HG03139 (cell line): Measurements from ENCODE around the gene NFE2.

Experiments
- ATAC-seq: cut with Tn5 transposase; IDR thresholded peaks from one replicate; pipeline ENCODE4 v1.9.1; 2021; ENCODE audit not compliant: unreplicated experiment

Gene NFE2

GRCh38 chr12:54306925-54307741, 6.3 kb upstream of the NFE2 start:
- no peak for ATAC-seq

- no peak for ATAC-seq
Measured at GRCh38 chr12:54304187-54304810, 3.5 kb upstream of the NFE2 start.

- ATAC-seq: no peak
Measured at GRCh38 chr12:54303640-54304039, 2.8 kb upstream of the NFE2 start.

- no peak for ATAC-seq
Measured at GRCh38 chr12:54301428-54302048, 723 bp upstream of the NFE2 start.

DNA sequence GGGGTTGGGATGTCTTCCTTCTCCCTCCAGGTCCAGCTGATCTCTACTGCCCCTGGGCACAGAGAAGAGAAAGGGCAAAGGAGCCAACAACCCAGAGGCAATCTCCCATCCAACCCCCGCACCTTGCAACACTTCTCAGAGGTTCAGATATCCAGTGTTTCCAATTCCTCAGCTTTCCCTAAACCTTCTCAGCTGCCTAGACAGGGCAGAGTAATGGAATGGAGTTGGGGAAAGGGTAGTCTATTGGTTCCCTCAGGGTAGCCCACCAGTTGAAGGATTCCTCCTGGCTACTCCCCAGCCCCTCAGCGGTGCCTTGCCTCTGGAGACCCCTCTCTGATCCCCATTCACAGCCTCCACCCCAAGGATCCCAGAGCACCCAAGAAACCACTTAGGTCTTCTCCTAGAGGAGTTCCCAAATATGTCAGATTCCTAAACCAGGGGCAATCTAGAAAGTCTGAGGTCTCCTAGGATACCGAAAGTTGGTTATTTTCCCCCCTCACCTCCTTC, 537 bp downstream of the NFE2 start:
- no peak for ATAC-seq

DNA sequence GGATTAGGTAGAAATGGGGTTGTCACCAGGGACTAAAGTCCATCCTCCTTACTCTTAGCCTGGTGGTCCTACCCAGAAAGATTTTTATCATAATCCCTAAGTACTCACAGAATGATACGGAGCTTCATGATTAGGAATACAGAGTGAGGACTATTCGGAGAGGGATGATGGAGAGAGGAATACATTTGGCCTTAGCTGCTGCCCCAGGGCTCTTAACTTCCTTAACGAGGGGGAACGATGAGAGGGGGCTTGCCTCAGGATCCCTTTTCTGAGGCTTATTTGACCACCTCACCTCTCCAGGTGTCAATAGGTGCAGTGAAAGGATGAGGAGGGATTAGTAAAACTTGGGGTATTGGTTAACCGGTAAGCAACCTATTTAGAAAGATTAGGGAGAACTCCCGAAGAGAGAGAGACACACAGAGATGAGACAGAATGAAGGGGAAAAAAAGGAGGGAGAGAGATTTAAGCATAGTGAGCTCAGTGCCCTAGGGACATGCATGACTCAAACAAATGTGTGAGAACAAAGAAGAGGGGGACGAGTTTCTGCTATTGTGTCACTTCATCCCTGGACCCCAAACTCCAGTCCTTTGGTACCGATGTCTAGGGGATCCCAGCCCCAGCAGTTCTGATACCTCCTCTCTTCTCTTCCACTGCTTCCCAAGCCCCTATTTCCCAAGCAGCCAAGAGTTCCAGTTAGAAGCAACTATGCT, 1.1 kb downstream of the NFE2 start:
- no peak for ATAC-seq

GRCh38 chr12:54298904-54299303, 1.9 kb downstream of the NFE2 start:
- ATAC-seq: no peak

DNA sequence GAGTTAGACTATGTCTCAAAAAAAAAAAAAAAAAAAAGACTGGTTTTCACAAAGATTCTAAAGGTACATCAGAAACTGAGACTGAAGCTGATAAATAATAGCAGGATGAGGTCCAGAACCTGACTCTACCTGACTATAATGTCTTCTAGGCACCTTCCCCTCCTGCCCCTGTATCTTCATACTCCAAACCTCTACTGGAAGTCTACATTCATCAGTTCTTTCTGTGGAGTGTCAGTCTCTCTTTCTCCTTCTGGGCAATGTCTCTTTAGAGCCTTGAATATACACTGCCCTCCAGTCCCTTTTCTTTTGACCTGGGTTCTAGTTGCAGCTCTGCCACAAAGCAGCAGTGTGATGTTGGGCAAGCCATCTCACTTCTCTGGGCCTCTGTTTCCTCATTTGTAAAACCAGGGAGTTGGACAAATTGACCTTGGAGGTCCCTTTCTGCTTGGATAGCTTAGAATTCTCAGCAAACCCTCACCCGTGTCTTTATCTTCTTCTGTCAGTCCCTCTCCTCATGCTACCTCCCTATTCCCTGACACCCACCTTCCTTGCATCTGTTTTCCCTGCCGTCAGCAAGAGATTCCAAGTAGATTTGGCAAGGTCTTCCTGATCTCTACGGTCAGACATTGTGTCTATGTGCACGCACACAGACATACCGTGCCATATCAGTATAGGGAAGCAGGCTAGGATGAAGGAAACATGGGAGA, 4.3 kb downstream of the NFE2 start:
- no peak for ATAC-seq

DNA sequence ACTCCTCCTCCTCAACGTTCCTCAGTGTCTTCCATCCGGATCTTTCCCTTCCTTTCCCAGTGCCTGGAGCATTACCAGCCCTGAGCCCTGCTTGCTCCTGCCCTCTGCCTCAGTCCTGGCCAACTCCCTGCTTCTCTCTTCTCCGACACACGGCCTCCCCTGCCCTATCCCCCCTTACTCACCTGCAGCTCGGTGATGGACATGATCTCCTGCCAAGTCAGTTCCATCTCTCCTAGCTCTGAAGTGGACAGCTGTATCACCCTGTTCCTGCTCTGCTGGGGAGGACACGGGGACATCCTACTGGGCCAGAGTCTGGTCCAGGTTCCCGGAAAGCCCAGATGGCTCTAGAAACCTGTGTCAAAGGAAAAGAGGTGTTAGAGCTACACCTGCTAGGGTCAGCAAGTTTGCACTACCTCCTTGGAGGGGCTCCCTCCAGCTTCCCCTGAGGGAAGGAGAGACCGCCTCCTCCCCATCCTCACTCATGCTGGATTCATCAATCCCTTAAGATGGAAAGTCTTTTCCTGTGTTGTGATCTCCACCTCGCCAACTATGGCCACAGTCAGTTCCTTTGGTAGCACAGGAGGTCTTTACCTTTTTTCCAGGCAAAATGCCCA, 5.8 kb downstream of the NFE2 start:
- no peak for ATAC-seq

DNA sequence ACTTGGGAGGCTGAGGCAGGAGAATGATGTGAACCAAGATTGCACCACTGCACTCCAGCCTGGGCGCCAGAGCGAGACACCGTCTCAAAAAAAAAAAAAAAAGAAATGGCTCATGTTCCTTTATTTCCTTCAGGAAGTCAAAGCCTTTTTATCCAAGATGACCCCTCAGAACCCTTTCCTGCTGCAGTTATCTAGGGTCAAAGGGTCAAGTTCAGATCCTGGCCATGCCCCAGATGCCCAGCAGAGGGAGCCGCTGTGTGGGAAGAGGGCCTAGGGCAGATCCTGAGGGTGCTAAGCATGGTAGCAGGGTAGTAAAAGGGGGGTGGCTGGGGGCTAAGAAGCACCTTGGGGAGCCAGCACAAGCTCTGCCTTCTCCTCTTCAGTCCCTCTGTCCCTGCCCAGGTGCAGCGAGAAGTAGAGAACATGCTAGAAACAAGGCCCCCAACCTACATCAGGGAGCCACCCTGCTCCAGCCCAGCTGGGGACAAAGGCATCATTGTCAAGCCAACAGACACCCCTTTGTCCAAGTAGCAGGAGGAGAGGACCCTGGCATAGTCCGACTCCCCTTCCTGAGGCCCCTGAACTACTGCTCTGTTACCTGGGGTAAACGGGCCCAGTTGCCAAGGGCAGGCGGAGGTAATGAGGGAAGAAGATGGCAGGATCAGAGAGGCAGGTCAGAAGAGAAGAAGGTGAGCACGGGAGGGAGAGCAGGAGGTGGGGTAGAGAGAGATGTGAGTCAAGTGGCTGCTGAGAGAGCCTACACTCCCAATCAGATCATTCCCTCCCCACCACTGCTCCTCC, 6.5 kb downstream of the NFE2 start:
- ATAC-seq: no peak

GRCh38 chr12:54292931-54293241, 7.9 kb downstream of the NFE2 start:
- ATAC-seq: no peak

GRCh38 chr12:54292083-54292930, 8.5 kb downstream of the NFE2 start:
- ATAC-seq: no peak

DNA sequence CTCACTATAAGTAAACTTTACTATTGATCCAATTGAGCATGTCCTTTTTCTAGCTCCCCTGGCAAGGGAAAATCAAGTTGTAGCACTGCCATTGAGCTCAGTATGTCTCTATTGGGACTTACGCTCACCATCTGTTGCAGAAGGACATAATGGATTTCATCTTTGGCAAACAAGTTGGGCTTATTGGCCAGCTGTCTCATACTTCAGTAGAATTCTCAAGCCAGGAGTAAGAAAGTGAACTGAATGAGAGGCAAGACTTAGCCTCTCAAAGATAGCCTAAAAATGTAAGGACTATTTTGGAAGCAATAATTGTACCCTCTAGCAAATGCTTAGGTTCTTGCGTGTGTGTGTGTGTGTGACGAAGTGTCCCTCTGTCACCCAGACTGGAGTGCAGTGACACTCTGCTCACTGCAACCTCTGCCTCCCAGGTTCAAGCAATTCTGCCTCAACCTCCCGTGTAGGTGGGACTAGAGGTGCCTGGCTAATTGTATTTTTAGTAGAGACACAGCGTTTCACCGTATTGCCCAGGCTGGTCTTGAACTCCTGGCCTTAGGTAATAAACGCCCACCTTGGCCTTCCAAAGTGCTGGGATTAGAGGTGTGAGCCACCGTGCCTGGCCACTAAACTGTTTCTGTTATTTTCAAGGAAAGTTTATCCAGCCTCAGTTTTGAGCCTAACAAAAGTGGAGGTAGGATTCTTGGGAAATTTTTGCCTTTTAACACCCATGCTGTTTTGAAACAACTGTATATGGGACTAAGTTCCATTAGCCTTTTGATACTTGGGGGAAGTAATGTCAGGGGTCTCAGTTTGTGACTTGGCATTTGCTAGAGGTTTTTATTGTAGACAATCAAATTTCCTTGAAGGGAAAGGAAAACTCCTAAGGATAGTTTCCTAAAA, 13.3 kb downstream of the NFE2 start:
- no peak for ATAC-seq

GRCh38 chr12:54286042-54287030, 14.5 kb downstream of the NFE2 start:
- no peak for ATAC-seq

DNA sequence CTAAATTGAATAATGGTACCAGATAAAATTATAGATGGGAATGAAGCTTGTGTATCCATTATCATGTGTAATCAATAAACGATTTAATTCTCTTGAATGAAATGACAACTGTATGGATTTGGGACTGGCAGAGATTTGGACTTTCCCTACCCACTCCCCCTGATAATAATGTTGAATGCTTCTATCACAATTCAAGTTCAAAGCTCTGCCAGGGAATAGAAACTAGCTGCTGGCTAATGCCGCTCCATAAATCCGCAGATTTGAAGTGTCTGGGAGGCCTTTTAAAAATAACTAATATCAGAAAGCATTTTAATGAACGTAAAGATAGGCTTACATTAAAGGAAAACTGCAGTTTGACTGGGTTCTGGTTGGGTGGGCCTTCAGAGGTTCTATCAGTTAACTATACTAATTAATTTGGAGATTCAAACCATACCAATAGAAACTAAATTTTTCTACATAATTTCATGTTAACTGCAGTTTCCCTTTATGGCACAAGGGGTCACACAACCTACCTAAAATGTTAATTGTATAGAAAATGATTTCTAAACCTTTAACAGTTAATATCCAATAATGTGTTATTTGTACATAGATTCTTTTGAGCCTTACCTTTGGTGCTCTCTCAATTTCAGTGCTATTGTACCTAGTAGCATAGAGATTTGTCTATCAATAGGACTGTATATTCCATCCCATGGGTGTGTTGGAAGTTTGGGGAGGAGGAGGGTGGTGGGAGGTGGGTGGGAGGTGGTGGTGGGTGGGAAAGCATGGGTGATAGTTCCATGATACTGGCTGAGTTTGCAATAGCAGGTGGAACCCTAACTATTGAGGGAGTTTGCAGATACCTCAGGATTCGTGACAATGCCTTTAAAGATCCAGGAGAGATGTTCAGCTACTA, 15.4 kb downstream of the NFE2 start:
- no peak for ATAC-seq
